ENCODE measurements around the gene ASAP2.

DNA sequence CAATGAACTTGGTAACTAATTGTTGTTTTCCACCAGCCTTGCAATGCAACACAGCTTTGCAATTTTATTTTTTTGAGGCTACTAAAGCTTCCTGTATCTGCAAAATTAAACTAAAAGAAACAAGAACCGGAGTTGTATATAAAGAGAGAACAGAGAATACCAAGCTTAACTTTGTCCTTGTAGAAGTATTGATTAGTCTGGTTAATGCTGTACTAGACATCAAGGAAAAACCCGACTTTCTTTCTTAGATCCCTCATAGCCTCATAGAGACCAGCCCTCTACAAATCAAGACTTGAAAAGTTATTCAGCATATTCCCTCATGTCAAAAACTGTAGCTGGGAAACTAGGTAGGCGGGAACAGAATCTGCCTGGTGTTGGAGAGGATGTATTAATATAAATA lies 1.7 kb upstream of the ASAP2 start:
- TF ChIP-seq EZH2 (IDR thresholded peaks at IDR 0.05; ENCODE audit: borderline replicate concordance, low read depth, low read length, severe bottlenecking) (no peak), CTCF (IDR thresholded peaks at IDR 0.05; ENCODE audit: borderline replicate concordance, extremely low read depth, low read length, poor library complexity, severe bottlenecking) (no peak)
